DMS 273 treated with DMSO at 0.1 percent for 48 hours (cell line): Measurements from ENCODE around the gene CKLF.
A peak's percentile ranks its signal among the peaks of the same experiment; 100 is the strongest.
"Not testable (repeated sequence)": the region's sequence is repeated elsewhere in the genome, so short reads cannot be mapped to it uniquely, and the experiment has no call there.

Source experiments
- DNase-seq: peaks from one replicate; lab custom pipeline; 2025; lab: John Stamatoyannopoulos, UW

The CKLF gene

GRCh38 chr16:66542396-66542795 lies 10.0 kb upstream of the CKLF start:
- no peak for DNase-seq

- no peak for DNase-seq
Measured at GRCh38 chr16:66543541-66543940, 8.8 kb upstream of the CKLF start.

- DNase-seq, result no peak
Measured at GRCh38 chr16:66544016-66544757, 8.2 kb upstream of the CKLF start.

- no peak for DNase-seq
Measured at GRCh38 chr16:66547101-66547989, 5.0 kb upstream of the CKLF start.

- no peak for DNase-seq
Measured at GRCh38 chr16:66548068-66548467, 4.3 kb upstream of the CKLF start.

- DNase-seq, result no peak
Measured at GRCh38 chr16:66548868-66549267, 3.5 kb upstream of the CKLF start.

GRCh38 chr16:66549284-66550131 lies 2.9 kb upstream of the CKLF start, which contains the start of gene TK2:
Gene TK2, minus strand, starts transcription at chr16:66550122. Its CDS starts 61 bp downstream, at chr16:66550061.
- DNase-seq, result no peak

- DNase-seq, result peak; percentile 18
Measured at GRCh38 chr16:66551348-66551759, 1.0 kb upstream of the CKLF start.

GRCh38 chr16:66551788-66552285 lies 539 bp upstream of the CKLF start:
- no peak for DNase-seq

GRCh38 chr16:66553223-66553622 lies 847 bp downstream of the CKLF start:
- no peak for DNase-seq

GRCh38 chr16:66554021-66554420 lies 1.6 kb downstream of the CKLF start:
- DNase-seq, result no peak

- DNase-seq, result no peak
Measured at GRCh38 chr16:66554495-66554894, 2.1 kb downstream of the CKLF start.

GRCh38 chr16:66560107-66560506 lies 7.7 kb downstream of the CKLF start:
- no peak for DNase-seq

- DNase-seq, result no peak
Measured at GRCh38 chr16:66561381-66562080, 9.2 kb downstream of the CKLF start.

GRCh38 chr16:66562409-66562808 lies 10.0 kb downstream of the CKLF start:
- DNase-seq, result no peak

GRCh38 chr16:66562986-66563385 lies 10.6 kb downstream of the CKLF start:
- DNase-seq, result no peak

- DNase-seq, result no peak
Measured at GRCh38 chr16:66563574-66564334, 11.4 kb downstream of the CKLF start.

GRCh38 chr16:66566051-66566901 lies 13.9 kb downstream of the CKLF start, which contains the start of gene CMTM1:
Gene CMTM1, plus strand, starts transcription at chr16:66566439. Its CDS starts 75 bp downstream, at chr16:66566514.
- DNase-seq, result no peak

GRCh38 chr16:66567270-66567669 lies 14.9 kb downstream of the CKLF start:
- DNase-seq, result not testable (repeated sequence)
